CD8-positive, alpha-beta memory T cell (primary cell): Measurements from ENCODE around the gene SRGN. TPM values are rescaled to one million over a fixed set of nuclear protein-coding genes. Genes with fewer than 3 reads are reported as not detected.

Experiments
- CTCF ChIA-PET: fragments of 350-600 bp; sonication (Branson Sonifier 250); formaldehyde crosslinking; loops from one replicate; lab custom pipeline; 2021; ENCODE audit warnings: antibody characterized with exemption; lab: Charles Lee
- POLR2A ChIA-PET: fragments of 350-600 bp; sonication (Branson Sonifier 250); formaldehyde crosslinking; loops from one replicate; lab custom pipeline; 2021; ENCODE audit warnings: antibody characterized with exemption; lab: Charles Lee
- DNase-seq, 5 donors: peaks; one replicate each; pipeline versions ENCODE4 v3.0.0 to v3.0.0-alpha.2; 2020 to 2022; ENCODE audit warnings: mixed read lengths in 1 of 5
- H3K27ac ChIP-seq: one replicate; pipeline ENCODE4 v1.7.0; 2013; ENCODE audit warnings: low read depth, mild to moderate bottlenecking, low read length, moderate library complexity
- H3K27me3 ChIP-seq: 2 replicates; pipeline ENCODE4 v1.7.0; 2013; ENCODE audit warnings: low read length, mild to moderate bottlenecking; ENCODE audit not compliant: insufficient read depth, poor library complexity, severe bottlenecking
- H3K36me3 ChIP-seq: 2 replicates; pipeline ENCODE4 v1.7.0; 2013; ENCODE audit warnings: mild to moderate bottlenecking, low read length, moderate library complexity; ENCODE audit not compliant: insufficient read depth
- H3K4me1 ChIP-seq: 2 replicates; pipeline ENCODE4 v1.7.0; 2013; ENCODE audit warnings: mild to moderate bottlenecking, low read length, moderate library complexity; ENCODE audit not compliant: insufficient read depth
- H3K4me3 ChIP-seq: 2 replicates; pipeline ENCODE4 v1.7.0; 2013; ENCODE audit warnings: mild to moderate bottlenecking, low read length
- H3K9me3 ChIP-seq: 2 replicates; pipeline ENCODE4 v1.7.0; 2013; ENCODE audit warnings: mild to moderate bottlenecking, low read length
- H3K27ac Mint-ChIP-seq, 8 donors: one replicate each; pipeline ENCODE4 v1.8.0; 2020 to 2021; ENCODE audit warnings: mixed read lengths in 8 of 8, mild to moderate bottlenecking in 6 of 8, inconsistent platforms in 3 of 8, moderate library complexity in 3 of 8
- H3K27me3 Mint-ChIP-seq, 2 donors: one replicate each; pipeline ENCODE4 v1.8.0; 2020 to 2021; ENCODE audit warnings: mixed read lengths in 2 of 2, mild to moderate bottlenecking in 1 of 2, moderate library complexity in 1 of 2
- H3K36me3 Mint-ChIP-seq, 3 donors: one replicate each; pipeline ENCODE4 v1.8.0; 2020 to 2021; ENCODE audit warnings: mixed read lengths in 3 of 3, inconsistent platforms in 1 of 3, mild to moderate bottlenecking in 1 of 3
- H3K4me1 Mint-ChIP-seq, 3 donors: one replicate each; pipeline ENCODE4 v1.8.0; 2020 to 2021; ENCODE audit warnings: mixed read lengths in 3 of 3, inconsistent platforms in 1 of 3, mild to moderate bottlenecking in 1 of 3
- H3K4me3 Mint-ChIP-seq, 7 donors: one replicate each; pipeline ENCODE4 v1.8.0; 2020 to 2021; ENCODE audit warnings: mixed read lengths in 7 of 7, mild to moderate bottlenecking in 6 of 7, moderate library complexity in 4 of 7, inconsistent platforms in 2 of 7
- H3K9me3 Mint-ChIP-seq, 5 donors: one replicate each; pipeline ENCODE4 v1.8.0; 2020 to 2022; ENCODE audit warnings: mixed read lengths in 5 of 5, mild to moderate bottlenecking in 3 of 5, moderate library complexity in 2 of 5, inconsistent platforms in 1 of 5
- polyA plus RNA-seq: library from polyadenylated mRNA; unstranded; fragments of 300-500 nt; fragmentation: Illumina TruSeq; gene quantifications from one replicate; pipeline ENCODE4 v1.2.3, GENCODE V29; 2021
- total RNA-seq, 2 experiments: library from RNA; stranded (reverse); gene quantifications; one replicate each; pipeline ENCODE4 v1.2.3, GENCODE V29; 2021

The SRGN gene
- total and polyA plus RNA-seq, 3 experiments from 2014 or later = 274 to 662 (median 659) TPM

DNA sequence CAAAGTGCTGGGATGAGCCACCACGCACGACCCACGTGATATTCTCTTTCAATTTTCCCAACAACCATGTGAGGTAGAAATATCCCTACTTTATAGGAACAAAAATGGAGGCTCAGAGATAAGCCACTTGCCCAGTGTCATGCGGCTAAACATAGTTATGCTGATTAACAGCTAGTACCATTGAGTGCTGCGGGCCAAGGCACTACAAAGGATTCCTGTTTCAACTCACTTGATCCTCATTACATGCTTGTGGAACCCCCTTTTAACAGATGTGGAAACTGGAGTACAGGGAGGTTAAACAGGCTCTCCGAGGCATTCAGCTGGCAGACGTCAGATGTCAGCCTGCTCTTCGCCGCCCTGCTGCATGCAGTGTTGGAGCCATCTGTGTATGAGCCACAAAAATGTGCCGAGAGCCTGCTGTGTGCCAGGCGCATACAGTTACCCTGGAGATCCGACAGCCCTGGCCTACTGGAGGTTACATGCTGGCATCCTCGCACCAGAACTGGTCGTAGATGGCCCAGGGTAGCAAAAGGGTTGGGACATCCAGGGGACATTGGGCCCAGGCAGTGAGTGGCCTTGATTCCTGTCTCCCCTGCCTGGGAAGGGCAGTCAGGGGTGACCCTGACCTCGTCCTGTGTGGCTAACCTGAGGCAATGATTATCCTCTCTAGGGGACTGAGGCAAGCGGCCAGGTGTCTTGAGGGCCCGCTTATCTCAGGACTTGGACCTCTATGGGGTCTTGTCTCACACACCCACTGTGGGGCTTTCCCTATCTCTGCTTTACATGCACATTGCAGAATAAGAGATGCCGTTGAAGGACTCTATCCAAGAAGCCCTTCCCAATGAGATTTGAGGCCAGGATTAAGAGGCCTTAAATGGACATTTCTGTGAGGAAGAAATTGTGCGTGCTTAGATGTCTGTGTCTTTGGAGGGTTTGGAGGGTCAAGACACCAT, 18.5 kb upstream of the SRGN start:
- POLR2A ChIA-PET = no interaction called here
- no peak overlapping the region for H3K27ac Mint-ChIP-seq
- Histone ChIP-seq H3K27ac (no peak overlapping the region), H3K9me3 (no peaks in the 10 kb centered on the region), H3K4me3 (no peak overlapping the region), H3K4me1 (no peaks in the 10 kb centered on the region), H3K36me3 (no peaks in the 10 kb centered on the region), H3K27me3 (no peaks in the 10 kb centered on the region)
- DNase-seq = no peak
- H3K27me3 Mint-ChIP-seq = peaks cover 0 to 4% of the 10 kb centered on the region in 2 donors
- no peaks in the 10 kb centered on the region for H3K36me3 Mint-ChIP-seq
- no peaks in the 10 kb centered on the region for H3K9me3 Mint-ChIP-seq
- H3K4me3 Mint-ChIP-seq = no peak overlapping the region
- peaks cover 6 to 13% (median 10%) of the 10 kb centered on the region in 3 donors for H3K4me1 Mint-ChIP-seq
- CTCF ChIA-PET = no interaction called here

- peaks cover 0 to 4% of the 10 kb centered on the region in 2 donors for H3K27me3 Mint-ChIP-seq
- no peaks in the 10 kb centered on the region for H3K36me3 ChIP-seq
- ChIA-PET POLR2A (no interaction called here), CTCF (interaction anchor here (1.4 kb wide), 1 partner anchor 9 kb away, joined by 3 read pairs; no protein-coding TSS in a partner anchor)
- H3K27ac ChIP-seq = no peak overlapping the region
- H3K9me3 Mint-ChIP-seq = no peaks in the 10 kb centered on the region
- no peaks in the 10 kb centered on the region for H3K27me3 ChIP-seq
- peak overlapping the region in 1 of 7 donors; percentile 51 for H3K4me3 Mint-ChIP-seq
- DNase-seq = no peak
- H3K4me1 ChIP-seq = no peaks in the 10 kb centered on the region
- H3K36me3 Mint-ChIP-seq = no peaks in the 10 kb centered on the region
- H3K27ac Mint-ChIP-seq = no peak overlapping the region
- H3K9me3 ChIP-seq = no peaks in the 10 kb centered on the region
- no peak overlapping the region for H3K4me3 ChIP-seq
- H3K4me1 Mint-ChIP-seq = peaks cover 6 to 10% (median 9%) of the 10 kb centered on the region in 3 donors
Measured at GRCh38 chr10:69070951-69071350, 17.0 kb upstream of the SRGN start.

GRCh38 chr10:69071610-69072009, 16.3 kb upstream of the SRGN start:
- Mint-ChIP-seq H3K9me3 (no peaks in the 10 kb centered on the region), H3K4me3 (no peak overlapping the region), H3K27me3 (peaks cover 0 to 4% of the 10 kb centered on the region in 2 donors), H3K4me1 (peaks cover 6 to 10% (median 6%) of the 10 kb centered on the region in 3 donors), H3K27ac (no peak overlapping the region), H3K36me3 (no peaks in the 10 kb centered on the region)
- no peaks in the 10 kb centered on the region for H3K36me3 ChIP-seq
- no peak overlapping the region for H3K27ac ChIP-seq
- H3K4me3 ChIP-seq = no peak overlapping the region
- no peaks in the 10 kb centered on the region for H3K9me3 ChIP-seq
- CTCF ChIA-PET = no interaction called here
- POLR2A ChIA-PET = no interaction called here
- H3K4me1 ChIP-seq = no peaks in the 10 kb centered on the region
- no peak for DNase-seq
- H3K27me3 ChIP-seq = no peaks in the 10 kb centered on the region

DNA sequence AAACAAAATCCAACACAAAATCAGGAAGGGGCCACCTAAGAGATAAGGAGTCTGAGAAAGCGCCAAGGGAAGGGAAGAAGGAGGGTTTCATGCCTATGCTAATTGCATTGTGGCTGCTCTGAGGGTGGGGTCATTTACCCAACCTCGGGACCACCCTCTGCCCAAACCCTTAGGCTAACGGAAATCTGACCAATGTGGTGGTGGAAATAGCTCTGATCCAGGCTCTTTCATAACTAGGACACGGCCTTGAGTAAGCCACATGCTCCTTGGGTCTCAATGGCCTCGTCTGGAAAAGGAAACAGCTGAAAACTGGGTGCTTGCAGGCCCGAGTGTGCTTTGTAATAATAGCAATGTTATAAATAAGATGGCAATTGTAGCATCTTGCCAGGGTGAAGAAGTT, 14.9 kb upstream of the SRGN start:
- no peak for DNase-seq
- POLR2A ChIA-PET = interaction anchor here (1.2 kb wide), 1 partner anchor 11 kb away, joined by 3 read pairs; no protein-coding TSS in a partner anchor
- no peaks in the 10 kb centered on the region for H3K9me3 ChIP-seq

GRCh38 chr10:69073736-69074364, 14.1 kb upstream of the SRGN start:
- Histone ChIP-seq H3K4me3 (no peak overlapping the region), H3K27me3 (no peaks in the 10 kb centered on the region), H3K9me3 (no peaks in the 10 kb centered on the region), H3K36me3 (no peaks in the 10 kb centered on the region), H3K4me1 (no peaks in the 10 kb centered on the region), H3K27ac (no peak overlapping the region)
- POLR2A ChIA-PET = interaction anchor here (1.2 kb wide), 1 partner anchor 12 kb away, joined by 3 read pairs; no protein-coding TSS in a partner anchor
- DNase-seq = no peak
- H3K4me3 Mint-ChIP-seq = no peak overlapping the region
- CTCF ChIA-PET = no interaction called here
- peaks cover 0 to 4% of the 10 kb centered on the region in 2 donors for H3K27me3 Mint-ChIP-seq
- no peaks in the 10 kb centered on the region for H3K36me3 Mint-ChIP-seq
- peak overlapping the region in 1 of 8 donors; percentile 50 for H3K27ac Mint-ChIP-seq
- no peaks in the 10 kb centered on the region for H3K9me3 Mint-ChIP-seq
- peaks cover 6 to 10% (median 6%) of the 10 kb centered on the region in 3 donors for H3K4me1 Mint-ChIP-seq

More for the DNA sequence above, 14.9 kb upstream of the SRGN start:
- H3K27me3 ChIP-seq = no peaks in the 10 kb centered on the region
- Mint-ChIP-seq H3K36me3 (no peaks in the 10 kb centered on the region), H3K27ac (peak overlapping the region in 2 of 8 donors; percentile 26 to 72), H3K27me3 (peaks cover 0 to 4% of the 10 kb centered on the region in 2 donors), H3K9me3 (no peaks in the 10 kb centered on the region), H3K4me3 (no peak overlapping the region), H3K4me1 (peaks cover 6 to 10% (median 6%) of the 10 kb centered on the region in 3 donors)
- CTCF ChIA-PET = no interaction called here
- no peak overlapping the region for H3K4me3 ChIP-seq
- no peaks in the 10 kb centered on the region for H3K36me3 ChIP-seq
- H3K27ac ChIP-seq = no peak overlapping the region
- H3K4me1 ChIP-seq = no peaks in the 10 kb centered on the region

DNA sequence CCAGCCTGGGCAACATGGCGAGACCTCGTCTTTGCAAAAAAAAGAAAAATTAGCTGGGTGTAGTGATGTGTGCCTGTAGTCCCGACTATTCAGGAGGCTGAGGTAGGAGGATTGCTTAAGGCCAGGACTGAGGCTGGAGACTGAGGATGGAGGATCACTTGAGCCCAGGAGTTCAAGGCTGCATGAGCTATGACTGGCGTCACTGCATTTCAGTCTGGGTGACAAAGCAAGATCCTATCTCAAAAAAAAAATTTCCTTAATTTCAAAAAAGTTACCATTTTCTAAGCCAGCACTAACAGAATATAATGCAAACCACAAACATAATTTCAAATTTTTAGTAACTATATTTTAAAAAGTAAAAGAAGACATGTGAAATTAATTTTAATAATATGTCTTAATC, 13.4 kb upstream of the SRGN start:
- Histone ChIP-seq H3K27ac (no peak overlapping the region), H3K27me3 (no peaks in the 10 kb centered on the region), H3K9me3 (no peaks in the 10 kb centered on the region), H3K36me3 (no peaks in the 10 kb centered on the region), H3K4me3 (no peak overlapping the region), H3K4me1 (no peaks in the 10 kb centered on the region)
- no peaks in the 10 kb centered on the region for H3K36me3 Mint-ChIP-seq
- no peak overlapping the region for H3K27ac Mint-ChIP-seq
- peaks cover 6 to 10% (median 6%) of the 10 kb centered on the region in 3 donors for H3K4me1 Mint-ChIP-seq
- no peak overlapping the region for H3K4me3 Mint-ChIP-seq
- no peaks in the 10 kb centered on the region for H3K9me3 Mint-ChIP-seq
- CTCF ChIA-PET = interaction anchor here (0.7 kb wide), 1 partner anchor 319 kb away, joined by 3 read pairs; no protein-coding TSS in a partner anchor
- H3K27me3 Mint-ChIP-seq = peaks cover 0 to 4% of the 10 kb centered on the region in 2 donors
- no peak for DNase-seq
- POLR2A ChIA-PET = no interaction called here

DNA sequence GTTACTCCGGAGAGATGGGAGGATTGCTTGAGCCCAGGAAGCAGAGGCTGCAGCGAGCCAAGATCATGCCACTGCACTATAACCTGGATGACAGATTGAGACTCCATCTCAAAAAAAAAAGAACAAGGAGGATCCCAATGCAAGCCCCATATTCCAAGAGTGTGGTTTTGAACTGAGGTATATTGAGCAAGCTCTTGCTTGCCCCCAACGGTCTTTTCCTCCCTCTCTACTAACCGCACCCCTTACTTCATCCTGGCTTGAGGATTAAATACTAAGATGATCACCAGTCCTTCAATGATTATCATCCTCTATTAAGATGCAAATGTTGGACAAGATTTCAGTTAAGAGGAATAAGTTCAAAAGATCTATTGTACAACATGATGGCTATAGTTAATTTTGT, 12.5 kb upstream of the SRGN start:
- Histone ChIP-seq H3K27ac (no peak overlapping the region), H3K4me3 (no peak overlapping the region), H3K27me3 (no peaks in the 10 kb centered on the region), H3K4me1 (no peaks in the 10 kb centered on the region), H3K36me3 (no peaks in the 10 kb centered on the region), H3K9me3 (no peaks in the 10 kb centered on the region)
- Mint-ChIP-seq H3K4me3 (no peak overlapping the region), H3K27me3 (peaks cover 0 to 4% of the 10 kb centered on the region in 2 donors), H3K27ac (peak overlapping the region in 2 of 8 donors; percentile 9 to 56), H3K4me1 (peaks cover 6 to 10% (median 6%) of the 10 kb centered on the region in 3 donors), H3K9me3 (no peaks in the 10 kb centered on the region), H3K36me3 (no peaks in the 10 kb centered on the region)
- ChIA-PET CTCF (interaction anchor here (1.0 kb wide), 1 partner anchor 52 kb away, joined by 3 read pairs; no protein-coding TSS in a partner anchor), POLR2A (no interaction called here)
- no peak for DNase-seq

DNA sequence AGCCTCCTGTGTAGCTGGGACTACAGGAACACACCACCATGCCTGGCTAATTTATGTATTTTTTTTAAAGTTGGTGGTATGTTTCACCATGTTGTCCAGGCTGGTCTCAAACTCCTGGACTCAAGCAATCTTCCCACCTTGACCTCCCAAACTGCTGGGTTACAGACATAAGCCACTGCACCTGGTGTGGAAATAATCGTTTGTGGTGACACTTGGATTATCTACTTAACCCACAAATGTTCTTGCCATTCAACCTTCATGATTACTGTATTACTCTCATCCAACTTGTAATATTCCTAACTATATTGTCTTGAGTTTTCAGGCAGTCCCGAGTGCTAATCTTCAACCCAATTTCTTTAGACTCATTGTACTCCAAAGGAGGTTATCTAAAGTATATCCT, 9.6 kb upstream of the SRGN start:
- H3K27me3 ChIP-seq = no peaks in the 10 kb centered on the region
- no peaks in the 10 kb centered on the region for H3K4me1 ChIP-seq
- H3K9me3 ChIP-seq = no peaks in the 10 kb centered on the region
- no peak overlapping the region for H3K27ac ChIP-seq
- ChIA-PET CTCF (no interaction called here), POLR2A (no interaction called here)
- no peaks in the 10 kb centered on the region for H3K36me3 ChIP-seq
- Mint-ChIP-seq H3K36me3 (no peaks in the 10 kb centered on the region), H3K4me1 (peaks cover under 1 to 3% (median 2%) of the 10 kb centered on the region in 3 donors), H3K27ac (peak overlapping the region in 1 of 8 donors; percentile 83), H3K9me3 (no peaks in the 10 kb centered on the region), H3K27me3 (no peaks in the 10 kb centered on the region), H3K4me3 (no peak overlapping the region)
- no peak overlapping the region for H3K4me3 ChIP-seq
- DNase-seq = no peak
